ENCODE results near the gene CD200.

Gene CD200

GRCh38 chr3:112333002-112333380 is at the start of gene CD200:
TSS of gene CD200 (plus strand) at chr3:112333156. CDS start at chr3:112333213, 57 bp downstream.
- no peak for FAIRE-seq

GRCh38 chr3:112289011-112289410 is 43.9 kb upstream of the CD200 start:
- no peak for FAIRE-seq

GRCh38 chr3:112293368-112294321 is 39.3 kb upstream of the CD200 start, which contains the start of gene SLC9C1:
TSS of gene SLC9C1 (minus strand) at chr3:112294216. CDS start at chr3:112286791, 7,425 bp downstream.
- peak; percentile 53 for FAIRE-seq

DNA sequence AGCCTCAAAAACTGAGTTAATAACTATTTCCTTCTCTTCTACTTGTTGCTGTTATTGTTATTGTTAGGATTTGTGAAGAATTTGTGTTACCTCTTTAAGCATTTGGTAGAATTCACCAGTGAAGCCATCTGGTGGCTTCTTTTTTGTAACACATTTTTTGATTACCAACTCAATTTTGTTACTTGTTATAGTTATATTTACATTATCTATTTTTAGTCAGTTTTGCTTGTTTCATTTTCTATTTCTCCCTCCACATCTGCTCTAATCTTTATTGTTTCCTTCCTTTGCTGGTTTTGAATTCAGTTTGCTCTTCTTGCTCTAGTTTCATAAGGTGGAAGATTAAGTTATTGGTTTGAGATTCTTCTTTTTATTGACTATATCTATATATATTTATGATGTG is 35.2 kb upstream of the CD200 start:
- peak; percentile 77 for FAIRE-seq

DNA sequence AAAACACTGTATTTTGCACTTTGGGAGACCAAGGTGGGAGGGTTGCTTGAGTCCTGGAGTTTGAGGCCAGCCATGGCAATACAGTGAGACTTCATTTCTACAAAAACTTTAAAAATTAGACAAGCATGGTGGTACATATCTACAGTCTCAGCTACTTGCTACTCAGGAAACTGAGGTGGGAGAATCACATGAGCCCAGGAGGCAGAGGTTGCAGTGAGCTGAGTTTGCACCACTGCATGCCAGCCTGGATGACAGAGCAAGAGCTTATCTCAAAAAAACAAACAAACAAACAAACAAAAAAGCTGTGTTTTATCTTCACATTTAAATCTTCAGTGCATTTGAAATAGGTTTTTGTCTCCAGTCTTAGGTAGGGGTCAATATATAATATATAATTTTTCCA is 34.2 kb upstream of the CD200 start:
- no peak for FAIRE-seq

DNA sequence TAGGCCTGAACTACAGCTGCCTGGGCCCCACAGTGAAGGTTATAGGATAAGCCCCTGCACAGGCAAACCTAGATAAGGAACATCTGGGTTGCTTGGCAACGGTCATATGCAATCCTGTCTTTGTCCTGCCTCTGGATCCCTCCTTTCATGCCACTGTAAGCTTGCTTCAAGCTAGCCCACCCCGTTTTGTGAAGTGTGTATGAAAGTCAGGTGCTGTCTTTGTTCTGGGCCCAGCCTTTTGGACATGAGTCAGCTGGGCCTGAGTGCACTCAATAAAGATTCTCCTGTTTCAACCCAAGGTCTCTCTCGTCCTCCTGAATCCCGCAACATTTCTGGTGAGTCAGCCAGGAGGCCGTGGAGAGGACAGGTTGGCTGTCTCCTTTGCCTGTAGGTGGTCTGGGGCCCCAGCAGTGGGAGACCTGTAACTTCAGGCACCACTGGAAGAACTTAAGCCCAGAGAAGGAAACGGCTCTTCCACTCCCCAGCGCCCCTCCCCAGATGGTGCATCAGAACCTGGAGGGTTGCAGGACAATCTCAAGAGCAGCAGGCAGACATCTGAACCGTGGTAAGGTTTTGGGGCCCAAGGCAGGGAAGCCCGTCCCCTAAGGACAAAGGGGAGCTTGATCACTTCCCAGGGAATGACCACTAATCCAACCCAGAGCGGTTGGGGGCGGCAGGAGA is 30.7 kb upstream of the CD200 start:
- no peak for FAIRE-seq

DNA sequence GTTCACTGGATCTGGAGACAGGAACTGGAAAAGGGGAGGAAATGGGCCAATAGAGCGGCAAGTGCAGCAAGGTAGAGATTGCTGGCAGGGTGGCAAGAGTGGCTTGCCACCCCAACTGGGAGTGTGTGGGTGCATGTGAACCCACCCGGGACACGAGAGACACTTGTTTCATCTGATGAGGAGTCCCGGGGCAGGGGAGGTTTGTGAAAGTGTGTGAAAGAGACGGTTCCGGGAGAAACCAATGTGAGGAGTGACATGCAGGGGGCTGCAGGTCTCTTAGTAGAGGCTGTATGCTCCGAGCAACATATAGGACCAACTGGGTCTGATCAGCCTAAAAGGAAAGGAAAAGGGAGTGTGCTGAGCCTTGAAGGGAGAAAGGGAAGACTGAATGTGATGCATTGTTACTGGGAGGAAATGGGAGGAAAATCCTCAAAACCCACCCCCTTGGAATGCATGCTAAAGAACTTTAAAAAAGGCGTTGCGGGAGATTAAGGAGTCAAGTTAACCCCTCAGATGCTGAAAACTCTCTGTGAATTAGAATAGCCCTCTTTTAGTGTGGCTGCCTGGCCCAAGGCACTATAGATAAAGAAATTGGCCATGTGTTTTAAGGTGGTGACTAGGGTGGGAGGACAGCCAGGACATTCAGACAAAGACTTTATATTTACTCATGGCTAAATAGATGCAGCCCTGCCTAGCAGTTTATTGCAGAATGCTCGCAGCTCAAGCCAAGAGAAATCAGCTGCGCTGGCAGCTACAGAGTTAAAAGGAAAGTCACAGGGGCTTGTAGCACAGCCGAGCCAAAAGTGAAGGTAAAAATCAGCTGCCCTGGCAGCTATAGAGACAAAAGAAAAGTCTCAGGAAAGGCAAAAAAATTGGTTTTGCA is 29.8 kb upstream of the CD200 start:
- no peak for FAIRE-seq

DNA sequence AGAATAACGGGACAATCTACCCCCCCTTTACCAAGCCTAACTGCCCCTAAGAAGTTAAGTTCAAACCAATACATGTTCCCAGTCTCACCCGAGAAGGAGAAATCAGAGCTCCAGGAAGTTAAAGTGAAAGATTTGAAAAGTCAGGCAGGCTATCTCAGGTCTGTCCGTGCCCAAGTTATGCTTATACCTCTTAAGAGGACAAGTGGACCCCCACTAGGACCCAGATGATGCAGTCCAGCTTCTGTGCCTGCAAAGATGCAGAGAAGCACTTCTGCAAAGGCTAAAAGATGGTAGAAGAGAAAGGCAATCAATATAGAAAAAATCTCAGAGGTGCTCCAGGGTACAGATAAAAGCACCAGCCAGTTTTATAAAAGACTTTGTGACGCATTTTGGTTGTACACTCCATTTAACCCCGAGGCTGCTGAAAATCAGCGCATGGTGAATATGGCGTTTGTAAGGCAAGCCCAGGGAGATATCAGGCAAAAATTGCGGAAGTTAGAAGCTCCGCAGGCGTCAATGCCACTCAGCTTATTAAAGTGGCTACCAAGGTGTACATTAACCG is 29.1 kb upstream of the CD200 start:
- FAIRE-seq = no peak

DNA sequence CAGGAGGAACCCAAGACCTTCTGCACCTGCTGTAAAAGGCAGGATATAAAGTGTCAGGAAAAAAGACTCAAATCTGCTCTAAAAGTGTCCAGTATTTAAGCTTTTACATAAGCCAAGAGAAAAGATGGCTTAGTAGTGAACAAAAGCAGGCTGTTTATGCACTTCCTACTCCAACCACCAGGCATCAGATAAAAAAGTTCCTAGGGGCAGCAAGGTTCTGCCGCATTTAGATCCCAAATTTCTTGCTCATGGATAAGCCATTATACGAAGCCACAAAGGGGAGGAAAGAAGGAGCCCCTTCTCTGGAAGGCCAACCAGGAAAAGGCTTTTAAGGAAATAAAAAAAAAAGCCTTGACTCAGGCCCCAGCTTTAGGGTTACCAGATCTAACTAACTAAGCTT is 28.3 kb upstream of the CD200 start:
- FAIRE-seq = no peak

DNA sequence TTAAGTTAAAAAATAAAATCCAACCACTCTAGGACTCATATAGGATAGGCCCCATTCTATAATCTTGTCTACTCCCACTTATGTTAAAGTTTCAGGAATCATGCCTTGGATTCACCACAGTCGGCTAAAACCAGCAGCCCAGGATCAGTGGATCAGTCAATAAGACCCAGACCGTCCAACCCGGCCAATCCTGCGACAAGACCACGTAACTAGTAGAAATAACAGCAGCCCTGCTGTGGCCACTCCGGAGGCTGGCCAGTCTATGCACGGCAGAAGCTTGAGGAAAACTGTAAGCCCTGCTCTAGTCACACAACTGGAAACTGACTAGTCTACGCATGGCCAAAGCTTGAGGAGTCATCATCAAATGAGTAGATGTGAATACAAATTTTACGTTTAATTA is 26.1 kb upstream of the CD200 start:
- no peak for FAIRE-seq

DNA sequence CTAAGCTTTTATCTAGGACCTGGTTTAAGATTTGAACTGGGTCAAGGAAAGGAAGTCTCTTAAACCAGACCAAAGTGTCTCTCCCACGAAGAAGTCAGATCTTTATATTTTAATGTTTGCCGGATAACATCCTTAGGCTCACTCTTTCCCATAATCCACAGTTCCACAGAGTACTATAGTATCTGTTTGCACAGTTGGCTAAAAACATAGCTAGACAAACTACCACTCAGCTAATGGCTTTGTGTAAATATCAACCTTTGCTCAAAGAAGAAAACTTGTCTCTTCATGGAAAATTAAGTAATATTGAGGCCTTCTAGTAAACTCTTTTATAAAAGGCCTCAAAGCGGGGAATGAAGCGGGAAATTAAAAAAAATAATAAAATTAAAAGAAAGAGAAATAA is 25.4 kb upstream of the CD200 start:
- no peak for FAIRE-seq

GRCh38 chr3:112308151-112308911 is 24.6 kb upstream of the CD200 start:
- FAIRE-seq = no peak

DNA sequence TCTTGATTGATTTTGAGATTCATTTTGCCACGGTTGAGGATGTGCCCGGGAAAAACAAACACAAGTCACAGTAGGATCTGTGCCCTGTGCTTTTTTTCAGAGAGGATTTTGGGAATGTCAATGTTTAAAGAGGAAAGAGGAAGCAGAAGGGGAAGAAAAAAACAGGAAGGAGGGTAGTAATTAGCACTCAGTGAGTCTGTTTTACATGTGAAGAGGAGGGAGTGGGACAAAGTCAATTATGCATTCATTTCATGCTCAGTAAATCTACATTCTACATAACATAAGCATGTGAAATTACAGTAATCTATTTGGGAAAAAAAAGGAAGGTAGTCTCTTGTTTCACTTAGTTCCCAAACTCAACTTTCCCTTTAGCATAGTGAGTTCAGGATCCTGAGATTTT is 18.3 kb upstream of the CD200 start:
- FAIRE-seq = no peak

GRCh38 chr3:112315791-112316190 is 17.2 kb upstream of the CD200 start:
- no peak for FAIRE-seq

GRCh38 chr3:112319516-112320276 is 13.3 kb upstream of the CD200 start:
- no peak for FAIRE-seq

- FAIRE-seq = no peak
These were observed 12.3 kb upstream of the CD200 start for GRCh38 chr3:112320691-112321090.

- FAIRE-seq = no peak
These were observed 10.9 kb upstream of the CD200 start for GRCh38 chr3:112321867-112322652.

GRCh38 chr3:112327371-112327951 is 5.5 kb upstream of the CD200 start:
- peak; percentile 92 for FAIRE-seq

GRCh38 chr3:112331851-112332250 is 1.1 kb upstream of the CD200 start:
- FAIRE-seq = no peak
